NCI-H2227 treated with DMSO at 0.1 percent for 48 hours (cell line): ENCODE measurements around the gene ZNF213.
A peak's percentile ranks its signal among the peaks of the same experiment; 100 is the strongest.
"Not testable (repeated sequence)": the region's sequence is repeated elsewhere in the genome, so short reads cannot be mapped to it uniquely, and the experiment has no call there.

Experiments used
- DNase-seq: peaks from one replicate; lab custom pipeline; 2025; lab: John Stamatoyannopoulos, UW

The ZNF213 gene

GRCh38 chr16:3170440-3171180 is 35.8 kb downstream of the ZNF213 start:
- DNase-seq: no peak

GRCh38 chr16:3171181-3171854 is 36.5 kb downstream of the ZNF213 start:
- no peak for DNase-seq

- DNase-seq: no peak
Measured at GRCh38 chr16:3171855-3172593, 37.2 kb downstream of the ZNF213 start.

- DNase-seq: peak; percentile 32
Measured at GRCh38 chr16:3173892-3174617, 39.2 kb downstream of the ZNF213 start.

GRCh38 chr16:3174618-3175148 is 39.9 kb downstream of the ZNF213 start:
- DNase-seq: no peak

- DNase-seq: peak; percentile 51
Measured at GRCh38 chr16:3175157-3176093, 40.6 kb downstream of the ZNF213 start.

GRCh38 chr16:3179651-3180050 is 44.8 kb downstream of the ZNF213 start:
- DNase-seq: no peak

- DNase-seq: no peak
Measured at GRCh38 chr16:3180445-3180878, 45.6 kb downstream of the ZNF213 start.

- not testable (repeated sequence) for DNase-seq
Measured at GRCh38 chr16:3182293-3182607, 47.4 kb downstream of the ZNF213 start.

- DNase-seq: peak; percentile 18
Measured at GRCh38 chr16:3182608-3183444, 48.0 kb downstream of the ZNF213 start.

- no peak for DNase-seq
Measured at GRCh38 chr16:3183445-3184139, 48.8 kb downstream of the ZNF213 start.

- DNase-seq: no peak
Measured at GRCh38 chr16:3186946-3187690, 52.3 kb downstream of the ZNF213 start.

- peak; percentile 54 for DNase-seq
Measured at GRCh38 chr16:3187798-3188674, 53.2 kb downstream of the ZNF213 start, which contains the start of gene OR1F1. Gene OR1F1, plus strand, starts transcription at chr16:3188204.

GRCh38 chr16:3188675-3188924 is 53.8 kb downstream of the ZNF213 start:
- DNase-seq: no peak

GRCh38 chr16:3188925-3189825 is 54.3 kb downstream of the ZNF213 start:
- DNase-seq: peak; percentile 58

GRCh38 chr16:3189869-3190268 is 55.0 kb downstream of the ZNF213 start:
- DNase-seq: no peak

- DNase-seq: no peak
Measured at GRCh38 chr16:3190949-3191353, 56.1 kb downstream of the ZNF213 start.
